Activated CD4-positive, alpha-beta T cell treated with anti-CD3 and anti-CD28 coated beads, Interleukin-2, amount 50 U/mL, for 4 hours (primary cell): ENCODE measurements around the gene POC1B.
A peak's percentile ranks its signal among the peaks of the same experiment; 100 is the strongest.

Experiments
- DNase-seq, 2 experiments: peaks; one replicate each; pipeline ENCODE4 v3.0.0-alpha.2; 2020

The POC1B gene

GRCh38 chr12:89538897-89539296 lies 13.1 kb upstream of the POC1B start:
- no peak for DNase-seq

- no peak for DNase-seq
Observed at GRCh38 chr12:89537389-89537788, 11.5 kb upstream of the POC1B start.

- DNase-seq = no peak
Observed at GRCh38 chr12:89529738-89530137, 3.9 kb upstream of the POC1B start.

- no peak for DNase-seq
Observed at GRCh38 chr12:89528434-89528833, 2.6 kb upstream of the POC1B start.

GRCh38 chr12:89525305-89525823 lies 483 bp downstream of the POC1B start:
- DNase-seq = peak; percentile 17 to 30

GRCh38 chr12:89524541-89525304 lies 1.1 kb downstream of the POC1B start, which contains the start of gene GALNT4:
Gene GALNT4, minus strand, starts transcription at chr12:89524796. Its CDS starts 247 bp downstream, at chr12:89524549.
- peak; percentile 69 to 76 for DNase-seq

- no peak for DNase-seq
Observed at GRCh38 chr12:89523843-89524540, 1.9 kb downstream of the POC1B start.

- no peak for DNase-seq
Observed at GRCh38 chr12:89523393-89523792, 2.5 kb downstream of the POC1B start.

GRCh38 chr12:89521364-89522223 lies 4.3 kb downstream of the POC1B start:
- no peak for DNase-seq

- no peak for DNase-seq
Observed at GRCh38 chr12:89517720-89518119, 8.1 kb downstream of the POC1B start.

GRCh38 chr12:89516633-89517032 lies 9.2 kb downstream of the POC1B start:
- DNase-seq = no peak

- no peak for DNase-seq
Observed at GRCh38 chr12:89514751-89515150, 11.1 kb downstream of the POC1B start.

- no peak for DNase-seq
Observed at GRCh38 chr12:89513544-89513943, 12.3 kb downstream of the POC1B start.

- no peak for DNase-seq
Observed at GRCh38 chr12:89507015-89507824, 18.6 kb downstream of the POC1B start.

GRCh38 chr12:89506050-89506449 lies 19.8 kb downstream of the POC1B start:
- DNase-seq = no peak

- DNase-seq = no peak
Observed at GRCh38 chr12:89504560-89505346, 21.1 kb downstream of the POC1B start.

- DNase-seq = no peak
Observed at GRCh38 chr12:89501793-89502192, 24.1 kb downstream of the POC1B start.

- no peak for DNase-seq
Observed at GRCh38 chr12:89499857-89500256, 26.0 kb downstream of the POC1B start.

- no peak for DNase-seq
Observed at GRCh38 chr12:89497467-89497866, 28.4 kb downstream of the POC1B start.

GRCh38 chr12:89497005-89497404 lies 28.8 kb downstream of the POC1B start:
- DNase-seq = no peak
